Fibroblast of pulmonary artery (primary cell): ENCODE measurements around the gene HDGF.

Experiments used
- DNase-seq: peaks from one replicate; pipeline ENCODE4 v3.0.0-alpha.2; 2010; ENCODE audit warnings: low read depth
- H3K4me3 ChIP-seq: replicated peaks from 2 replicates; pipeline ENCODE4 v1.5.1; 2011; ENCODE audit warnings: low read depth, mild to moderate bottlenecking, control low read depth, low read length, moderate library complexity
- CTCF ChIP-seq: IDR thresholded peaks from 2 replicates; pipeline ENCODE4 v1.5.1; 2011; ENCODE audit warnings: mild to moderate bottlenecking, control low read depth, low read length, inconsistent platforms; ENCODE audit errors: missing control alignments

HDGF gene

GRCh38 chr1:156789621-156790318 is 38.3 kb upstream of the HDGF start:
- no peak for DNase-seq
- no peak for TF ChIP-seq CTCF
- no peak overlapping the region for H3K4me3 ChIP-seq

GRCh38 chr1:156788136-156788535 is 36.7 kb upstream of the HDGF start:
- no peak for TF ChIP-seq CTCF

GRCh38 chr1:156786640-156787039 is 35.2 kb upstream of the HDGF start:
- no peak for TF ChIP-seq CTCF
- no peak overlapping the region for H3K4me3 ChIP-seq
- no peak for DNase-seq

More at GRCh38 chr1:156788136-156788535, 36.7 kb upstream of the HDGF start:
- no peak for DNase-seq
- no peak overlapping the region for H3K4me3 ChIP-seq

- H3K4me3 ChIP-seq, result no peak overlapping the region
- no peak for DNase-seq
- no peak for TF ChIP-seq CTCF
These were observed 34.0 kb upstream of the HDGF start for GRCh38 chr1:156785458-156785857.

- no peak overlapping the region for H3K4me3 ChIP-seq
- TF ChIP-seq CTCF, result no peak
- DNase-seq, result peak; percentile 60
These were observed 30.2 kb upstream of the HDGF start for GRCh38 chr1:156781585-156782186.

- no peak for TF ChIP-seq CTCF
- no peak overlapping the region for H3K4me3 ChIP-seq
- no peak for DNase-seq
These were observed 26.1 kb upstream of the HDGF start for GRCh38 chr1:156777573-156777972.

- no peak for TF ChIP-seq CTCF
- no peak for DNase-seq
- no peak overlapping the region for H3K4me3 ChIP-seq
These were observed 25.5 kb upstream of the HDGF start for GRCh38 chr1:156776942-156777341.
